Loucy (cell line): ENCODE measurements around the gene TMEM161A.

Experiments
- H2AFZ ChIP-seq: fragments of 200-600 bp; sonication (generic); 2 replicates; pipeline ENCODE4 v1.6.0; 2016; ENCODE audit warnings: antibody characterized with exemption, mild to moderate bottlenecking, low read length, moderate library complexity
- H3F3A ChIP-seq: fragments of 200-600 bp; 2 replicates; pipeline ENCODE4 v1.6.0; 2016; ENCODE audit warnings: antibody characterized with exemption, low read depth, mild to moderate bottlenecking
- H3K27me3 ChIP-seq: fragments of 200-600 bp; sonication (generic); 2 replicates; pipeline ENCODE4 v1.6.1; 2014; ENCODE audit warnings: low read length, mild to moderate bottlenecking; ENCODE audit not compliant: insufficient read depth, poor library complexity, severe bottlenecking
- H3K36me3 ChIP-seq: fragments of 200-600 bp; sonication (generic); 2 replicates; pipeline ENCODE4 v1.6.1; 2016; ENCODE audit warnings: low read length; ENCODE audit not compliant: insufficient read depth
- H3K4me1 ChIP-seq: fragments of 200-600 bp; sonication (generic); 2 replicates; pipeline ENCODE4 v1.5.1; 2014; ENCODE audit warnings: low read length, mild to moderate bottlenecking; ENCODE audit not compliant: insufficient read depth, poor library complexity, severe bottlenecking
- H3K4me2 ChIP-seq: fragments of 200-600 bp; sonication (generic); 2 replicates; pipeline ENCODE4 v1.6.0; 2014; ENCODE audit warnings: antibody characterized with exemption, low read length, low read depth, mild to moderate bottlenecking; ENCODE audit not compliant: poor library complexity, severe bottlenecking
- H3K4me3 ChIP-seq: fragments of 200-600 bp; sonication (generic); 2 replicates; pipeline ENCODE4 v1.5.1; 2014; ENCODE audit warnings: low read length, mild to moderate bottlenecking, mixed read lengths; ENCODE audit not compliant: poor library complexity, severe bottlenecking
- H3K79me2 ChIP-seq: fragments of 200-600 bp; sonication (generic); 2 replicates; pipeline ENCODE4 v1.6.1; 2014; ENCODE audit warnings: low read length; ENCODE audit not compliant: insufficient read depth
- H3K9ac ChIP-seq: fragments of 200-600 bp; sonication (generic); 2 replicates; pipeline ENCODE4 v1.6.0; 2014; ENCODE audit warnings: mild to moderate bottlenecking, low read depth, low read length, moderate library complexity; ENCODE audit not compliant: poor library complexity, severe bottlenecking
- H3K9me2 ChIP-seq: fragments of 200-600 bp; sonication (generic); replicated peaks from 2 replicates; pipeline ENCODE4 v1.6.1; 2016; ENCODE audit warnings: low read depth, low read length, mixed read lengths
- H3K9me3 ChIP-seq: fragments of 200-600 bp; sonication (generic); 2 replicates; pipeline ENCODE4 v1.6.1; 2014; ENCODE audit warnings: mild to moderate bottlenecking, antibody characterized with exemption, low read length, low read depth; ENCODE audit not compliant: insufficient read depth
- H4K20me1 ChIP-seq: fragments of 200-600 bp; sonication (generic); 2 replicates; pipeline ENCODE4 v1.6.0; 2014; ENCODE audit warnings: antibody characterized with exemption, low read length, mild to moderate bottlenecking; ENCODE audit not compliant: insufficient read depth, poor library complexity, severe bottlenecking
- CTCF ChIP-seq: fragments of 200-600 bp; sonication (generic); conservative IDR thresholded peaks from 2 replicates; pipeline ENCODE4 v1.5.1; 2014; ENCODE audit warnings: mild to moderate bottlenecking, antibody characterized with exemption, low read length
- EZH2phosphoT487 ChIP-seq: fragments of 200-600 bp; IDR thresholded peaks from 2 replicates; pipeline ENCODE4 v1.6.1; 2018; ENCODE audit warnings: antibody characterized with exemption, mild to moderate bottlenecking, moderate library complexity, borderline replicate concordance

Gene TMEM161A

DNA sequence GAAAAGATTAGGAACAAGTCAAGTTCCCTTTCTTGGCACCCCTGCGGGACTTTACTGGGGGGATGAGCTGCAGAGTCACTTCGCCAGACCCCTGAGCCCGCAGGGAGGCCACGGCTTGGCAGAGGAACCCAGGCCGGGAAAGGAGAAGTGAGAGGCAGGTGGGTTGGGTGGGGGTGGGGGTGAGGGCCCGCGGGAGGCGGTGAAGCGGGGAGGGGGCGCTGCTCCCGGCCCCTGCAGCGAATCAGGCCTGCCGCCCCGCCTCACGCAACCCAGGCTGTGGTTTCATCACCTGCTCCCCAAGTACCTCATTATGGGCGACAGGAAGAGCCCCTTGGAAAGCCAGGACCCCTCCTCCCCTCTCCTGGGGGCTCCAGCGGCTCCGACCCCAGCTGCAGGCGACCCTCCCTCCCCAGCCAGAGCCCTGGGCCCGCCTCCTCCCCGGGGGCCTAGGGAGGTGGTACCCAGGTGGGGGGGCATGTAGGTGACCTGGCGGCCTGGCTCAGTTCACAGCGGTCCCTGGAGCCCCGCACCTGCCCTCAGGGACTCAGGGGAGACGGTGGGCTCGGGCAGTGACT, 22.3 kb upstream of the TMEM161A start:
- TF ChIP-seq EZH2phosphoT487 (no peak), CTCF (no peak)
- Histone ChIP-seq H3F3A (no peaks in the 10 kb centered on the region), H3K27me3 (no peaks in the 10 kb centered on the region), H3K4me2 (no peak overlapping the region), H4K20me1 (no peaks in the 10 kb centered on the region), H3K4me1 (no peaks in the 10 kb centered on the region), H3K36me3 (no peaks in the 10 kb centered on the region), H2AFZ (no peak overlapping the region), H3K9ac (no peak overlapping the region), H3K9me2 (no peaks in the 10 kb centered on the region), H3K79me2 (no peaks in the 10 kb centered on the region), H3K9me3 (no peaks in the 10 kb centered on the region), H3K4me3 (no peak overlapping the region)

DNA sequence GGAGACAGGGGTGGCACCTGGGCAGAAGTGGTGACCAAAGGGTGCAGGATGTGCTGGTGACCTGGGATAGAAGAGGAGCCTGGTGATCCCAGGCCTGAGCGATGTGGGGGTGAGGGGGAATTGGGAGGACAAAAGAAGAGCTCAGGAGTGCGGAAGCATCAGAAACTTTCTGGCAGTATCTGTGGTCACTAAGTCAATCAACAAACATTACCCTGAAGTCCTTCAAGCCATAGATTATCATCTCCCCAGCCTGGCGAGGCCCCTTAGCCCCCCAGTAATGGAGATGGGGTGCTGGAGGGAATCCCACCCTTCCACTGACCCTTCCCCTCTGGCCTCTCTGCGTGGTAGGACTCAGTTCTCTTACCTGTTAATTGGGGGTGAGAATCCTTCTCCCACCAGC, 21.3 kb upstream of the TMEM161A start:
- Histone ChIP-seq H3F3A (no peaks in the 10 kb centered on the region), H3K9me2 (no peaks in the 10 kb centered on the region), H3K4me3 (no peak overlapping the region), H3K79me2 (no peaks in the 10 kb centered on the region), H2AFZ (no peak overlapping the region), H3K4me2 (no peak overlapping the region), H3K4me1 (no peaks in the 10 kb centered on the region), H3K9ac (no peak overlapping the region), H3K36me3 (no peaks in the 10 kb centered on the region), H3K9me3 (no peaks in the 10 kb centered on the region), H3K27me3 (no peaks in the 10 kb centered on the region), H4K20me1 (no peaks in the 10 kb centered on the region)
- TF ChIP-seq EZH2phosphoT487: no peak
- TF ChIP-seq CTCF: no peak

DNA sequence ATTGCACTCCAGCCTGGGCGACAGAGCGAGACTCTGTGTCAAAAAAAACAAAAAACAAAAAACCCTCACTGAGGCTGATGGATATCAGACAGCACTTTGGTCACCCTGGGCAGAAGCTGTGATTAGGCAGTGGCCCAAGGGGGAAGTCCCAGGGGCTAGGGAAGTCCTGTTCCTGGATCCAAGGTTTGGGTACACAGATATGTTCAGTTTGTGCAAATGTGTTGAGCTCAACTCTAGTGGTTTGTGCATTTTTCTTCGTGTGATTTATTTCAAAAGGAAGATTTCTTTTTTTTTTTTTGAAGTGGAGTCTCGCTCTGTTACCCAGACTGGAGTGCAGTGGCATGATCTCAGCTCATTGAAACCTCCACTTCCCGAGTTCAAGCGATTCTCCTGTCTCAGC, 19.5 kb upstream of the TMEM161A start:
- H3K27me3 ChIP-seq: no peaks in the 10 kb centered on the region
- no peak for TF ChIP-seq CTCF
- no peak for TF ChIP-seq EZH2phosphoT487
- no peaks in the 10 kb centered on the region for H3K79me2 ChIP-seq
- no peak overlapping the region for H3K4me3 ChIP-seq
- no peaks in the 10 kb centered on the region for H3K9me2 ChIP-seq
- H2AFZ ChIP-seq: no peak overlapping the region
- H3F3A ChIP-seq: no peaks in the 10 kb centered on the region
- H3K9me3 ChIP-seq: no peaks in the 10 kb centered on the region
- no peak overlapping the region for H3K4me2 ChIP-seq
- no peaks in the 10 kb centered on the region for H3K36me3 ChIP-seq
- H3K4me1 ChIP-seq: no peaks in the 10 kb centered on the region
- H3K9ac ChIP-seq: no peak overlapping the region
- no peaks in the 10 kb centered on the region for H4K20me1 ChIP-seq
